ENCODE data around the gene SSR1.

GRCh38 chr6:7241709-7242645, 71.0 kb downstream of the SSR1 start:
- TF ChIP-seq, protein P1, sequence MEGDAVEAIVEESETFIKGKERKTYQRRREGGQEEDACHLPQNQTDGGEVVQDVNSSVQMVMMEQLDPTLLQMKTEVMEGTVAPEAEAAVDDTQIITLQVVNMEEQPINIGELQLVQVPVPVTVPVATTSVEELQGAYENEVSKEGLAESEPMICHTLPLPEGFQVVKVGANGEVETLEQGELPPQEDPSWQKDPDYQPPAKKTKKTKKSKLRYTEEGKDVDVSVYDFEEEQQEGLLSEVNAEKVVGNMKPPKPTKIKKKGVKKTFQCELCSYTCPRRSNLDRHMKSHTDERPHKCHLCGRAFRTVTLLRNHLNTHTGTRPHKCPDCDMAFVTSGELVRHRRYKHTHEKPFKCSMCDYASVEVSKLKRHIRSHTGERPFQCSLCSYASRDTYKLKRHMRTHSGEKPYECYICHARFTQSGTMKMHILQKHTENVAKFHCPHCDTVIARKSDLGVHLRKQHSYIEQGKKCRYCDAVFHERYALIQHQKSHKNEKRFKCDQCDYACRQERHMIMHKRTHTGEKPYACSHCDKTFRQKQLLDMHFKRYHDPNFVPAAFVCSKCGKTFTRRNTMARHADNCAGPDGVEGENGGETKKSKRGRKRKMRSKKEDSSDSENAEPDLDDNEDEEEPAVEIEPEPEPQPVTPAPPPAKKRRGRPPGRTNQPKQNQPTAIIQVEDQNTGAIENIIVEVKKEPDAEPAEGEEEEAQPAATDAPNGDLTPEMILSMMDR (conservative IDR thresholded peaks at IDR 0.05 in 1 of 2, IDR thresholded peaks at IDR 0.05 in 1 of 2; ENCODE audit: extremely low read depth in 1 of 2, insufficient read depth in 1 of 2, low read depth in 1 of 2, low read length in 2 of 2) = no peak
- no peak for TF ChIP-seq EZH2 (IDR thresholded peaks at IDR 0.05; ENCODE audit: borderline replicate concordance, low read length)

All from mammary epithelial cell (primary cell).